Cardiac muscle cell (in vitro differentiated cells and primary cell): ENCODE results near the gene TLDC2. TPM values are rescaled to one million over a fixed set of nuclear protein-coding genes. Genes with fewer than 3 reads are reported as not detected.

Experiments used
- DNase-seq, 2 donors: peaks; one replicate each; pipeline versions ENCODE4 v3.0.0 to v3.0.0-alpha.2; 2010 to 2017; ENCODE audit warnings: low read depth in 1 of 2, low spot score in 1 of 2
- H3K27ac ChIP-seq: fragments of 200-600 bp; sonication (generic); 2 replicates; pipeline ENCODE4 v1.5.1; 2016
- H3K27me3 ChIP-seq: fragments of 200-600 bp; sonication (generic); 2 replicates; pipeline ENCODE4 v1.6.0; 2016; ENCODE audit warnings: control low read depth
- H3K36me3 ChIP-seq: fragments of 200-600 bp; sonication (generic); 2 replicates; pipeline ENCODE4 v1.5.1; 2016; ENCODE audit warnings: control low read depth
- H3K4me1 ChIP-seq: fragments of 200-600 bp; sonication (generic); 2 replicates; pipeline ENCODE4 v1.8.1; 2017; ENCODE audit warnings: low read depth, mild to moderate bottlenecking, mixed run types
- H3K4me3 ChIP-seq: fragments of 200-600 bp; sonication (generic); 2 replicates; pipeline ENCODE4 v1.5.1; 2016; ENCODE audit warnings: mild to moderate bottlenecking
- H3K9me3 ChIP-seq: fragments of 200-600 bp; sonication (generic); 2 replicates; pipeline ENCODE4 v1.5.1; 2017; ENCODE audit warnings: low read depth, mild to moderate bottlenecking, control low read depth
- CTCF ChIP-seq: IDR thresholded peaks from 2 replicates; pipeline ENCODE4 v1.5.1; 2012; ENCODE audit warnings: low read depth, mild to moderate bottlenecking, low read length
- polyA plus RNA-seq: library from polyadenylated mRNA; unstranded; fragments of >200 nt; fragmentation: Nextera tagmentation; extraction: Ambion mirVana; gene quantifications from 2 replicates; pipeline ENCODE4 v1.2.1, GENCODE V29; 2016
- total RNA-seq: library from RNA; depleted of rRNA; stranded (reverse); fragments of >200 nt; gene quantifications from 2 replicates; pipeline ENCODE4 v1.2.3, GENCODE V29; 2016

Gene TLDC2
- total and polyA plus RNA-seq, 2 experiments from 2014 or later, result not detected

GRCh38 chr20:36859700-36860330 lies 16.1 kb upstream of the TLDC2 start:
- no peak for TF ChIP-seq CTCF
- Histone ChIP-seq H3K36me3 (no peaks in the 10 kb centered on the region), H3K9me3 (no peaks in the 10 kb centered on the region), H3K4me3 (no peak overlapping the region), H3K4me1 (peaks cover 32% of the 10 kb centered on the region), H3K27me3 (no peaks in the 10 kb centered on the region), H3K27ac (peak overlapping the region; percentile 25)
- DNase-seq, result no peak

DNA sequence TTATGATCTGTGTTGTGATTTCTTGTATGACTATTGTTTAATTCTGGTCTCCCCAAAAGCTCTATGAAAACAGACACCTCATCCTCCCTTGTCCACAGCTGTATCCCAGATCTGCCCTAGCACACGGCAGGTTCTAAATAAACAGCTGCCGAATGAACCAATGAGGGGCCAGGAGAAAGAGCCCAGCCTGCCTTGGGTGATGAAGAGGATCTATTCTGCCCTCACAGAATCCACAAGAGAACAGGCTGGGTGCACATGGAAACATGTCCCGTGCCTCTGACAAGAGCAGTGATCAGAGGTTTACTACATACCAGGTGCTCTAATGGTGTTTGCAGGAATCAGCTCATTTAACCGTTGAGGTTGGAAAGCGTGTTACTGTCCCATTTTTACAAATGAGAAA lies 15.6 kb upstream of the TLDC2 start:
- no peaks in the 10 kb centered on the region for H3K27me3 ChIP-seq
- peaks cover 34% of the 10 kb centered on the region for H3K4me1 ChIP-seq
- no peak for DNase-seq
- H3K36me3 ChIP-seq, result no peaks in the 10 kb centered on the region
- no peak overlapping the region for H3K27ac ChIP-seq
- H3K9me3 ChIP-seq, result no peaks in the 10 kb centered on the region
- H3K4me3 ChIP-seq, result no peak overlapping the region
- TF ChIP-seq CTCF, result no peak

- DNase-seq, result no peak
- H3K36me3 ChIP-seq, result no peaks in the 10 kb centered on the region
- TF ChIP-seq CTCF, result no peak
- peaks cover 34% of the 10 kb centered on the region for H3K4me1 ChIP-seq
- no peaks in the 10 kb centered on the region for H3K27me3 ChIP-seq
- H3K4me3 ChIP-seq, result no peak overlapping the region
- H3K27ac ChIP-seq, result no peak overlapping the region
- no peaks in the 10 kb centered on the region for H3K9me3 ChIP-seq
Observed at GRCh38 chr20:36860811-36861624, 14.9 kb upstream of the TLDC2 start.

DNA sequence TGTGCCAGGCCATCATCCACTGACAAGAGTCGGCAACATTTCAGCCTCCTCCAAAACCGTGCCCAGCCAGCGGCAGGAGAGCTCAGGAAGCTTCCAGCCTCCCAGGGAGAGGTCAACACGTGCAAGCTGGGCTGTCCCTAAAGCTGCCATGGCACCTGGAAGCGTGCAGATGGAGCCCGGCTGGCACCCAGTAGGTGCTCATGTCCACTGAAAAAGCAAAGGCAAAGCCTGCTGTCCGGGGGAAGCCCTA lies 14.4 kb upstream of the TLDC2 start:
- H3K36me3 ChIP-seq, result no peaks in the 10 kb centered on the region
- H3K4me1 ChIP-seq, result peaks cover 34% of the 10 kb centered on the region
- no peak for TF ChIP-seq CTCF
- H3K4me3 ChIP-seq, result peak overlapping the region; percentile 55
- DNase-seq, result no peak
- no peaks in the 10 kb centered on the region for H3K27me3 ChIP-seq
- no peak overlapping the region for H3K27ac ChIP-seq
- H3K9me3 ChIP-seq, result no peaks in the 10 kb centered on the region

GRCh38 chr20:36861875-36862801 lies 13.8 kb upstream of the TLDC2 start:
- DNase-seq, result peak; percentile 35 to 78
- Histone ChIP-seq H3K27ac (no peak overlapping the region), H3K4me1 (peaks cover 34% of the 10 kb centered on the region), H3K9me3 (no peaks in the 10 kb centered on the region), H3K27me3 (no peaks in the 10 kb centered on the region), H3K4me3 (peak overlapping the region; percentile 55), H3K36me3 (no peaks in the 10 kb centered on the region)
- TF ChIP-seq CTCF, result no peak
